ENCODE measurements around the gene PUS7. TPM values are rescaled to one million over a fixed set of nuclear protein-coding genes. Genes with fewer than 3 reads are reported as not detected.
A peak's percentile ranks its signal among the peaks of the same experiment; 100 is the strongest.
"Not testable (repeated sequence)": the region's sequence is repeated elsewhere in the genome, so short reads cannot be mapped to it uniquely, and the experiment has no call there.

Gene PUS7
- polyA plus RNA-seq, 1 of the 3 experiments (the other 2 are of a cell fraction): 18.8 TPM

GRCh38 chr7:105531792-105532671, 10.0 kb upstream of the PUS7 start, which contains the start of gene RINT1 (continued):
- TF ChIP-seq SIN3A (IDR thresholded peaks at IDR 0.05; ENCODE audit: borderline replicate concordance, low read depth, low read length): peak; percentile 94; the same call in 1 of the 2 replicates
- TF ChIP-seq, protein P1, sequence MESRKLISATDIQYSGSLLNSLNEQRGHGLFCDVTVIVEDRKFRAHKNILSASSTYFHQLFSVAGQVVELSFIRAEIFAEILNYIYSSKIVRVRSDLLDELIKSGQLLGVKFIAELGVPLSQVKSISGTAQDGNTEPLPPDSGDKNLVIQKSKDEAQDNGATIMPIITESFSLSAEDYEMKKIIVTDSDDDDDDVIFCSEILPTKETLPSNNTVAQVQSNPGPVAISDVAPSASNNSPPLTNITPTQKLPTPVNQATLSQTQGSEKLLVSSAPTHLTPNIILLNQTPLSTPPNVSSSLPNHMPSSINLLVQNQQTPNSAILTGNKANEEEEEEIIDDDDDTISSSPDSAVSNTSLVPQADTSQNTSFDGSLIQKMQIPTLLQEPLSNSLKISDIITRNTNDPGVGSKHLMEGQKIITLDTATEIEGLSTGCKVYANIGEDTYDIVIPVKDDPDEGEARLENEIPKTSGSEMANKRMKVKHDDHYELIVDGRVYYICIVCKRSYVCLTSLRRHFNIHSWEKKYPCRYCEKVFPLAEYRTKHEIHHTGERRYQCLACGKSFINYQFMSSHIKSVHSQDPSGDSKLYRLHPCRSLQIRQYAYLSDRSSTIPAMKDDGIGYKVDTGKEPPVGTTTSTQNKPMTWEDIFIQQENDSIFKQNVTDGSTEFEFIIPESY (IDR thresholded peaks at IDR 0.05; ENCODE audit: borderline replicate concordance, low read depth): peak; percentile 63; the same call in 1 of the 2 replicates
- TF ChIP-seq, protein P2, sequence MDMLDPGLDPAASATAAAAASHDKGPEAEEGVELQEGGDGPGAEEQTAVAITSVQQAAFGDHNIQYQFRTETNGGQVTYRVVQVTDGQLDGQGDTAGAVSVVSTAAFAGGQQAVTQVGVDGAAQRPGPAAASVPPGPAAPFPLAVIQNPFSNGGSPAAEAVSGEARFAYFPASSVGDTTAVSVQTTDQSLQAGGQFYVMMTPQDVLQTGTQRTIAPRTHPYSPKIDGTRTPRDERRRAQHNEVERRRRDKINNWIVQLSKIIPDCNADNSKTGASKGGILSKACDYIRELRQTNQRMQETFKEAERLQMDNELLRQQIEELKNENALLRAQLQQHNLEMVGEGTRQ (IDR thresholded peaks at IDR 0.05; ENCODE audit: borderline replicate concordance, low read depth, low read length): no peak; the same call in 1 of the 2 replicates
- TF ChIP-seq FOXJ3 (CRISPR knock-in tag; IDR thresholded peaks at IDR 0.05): no peak

GRCh38 chr7:105530546-105530945, 8.5 kb upstream of the PUS7 start:
- 96% methylated on average over 20 of the region's 20 CpGs for WGBS (ENCODE audit: low lambda C conversion rate)
- no peak for TF ChIP-seq EZH2phosphoT487 (IDR thresholded peaks at IDR 0.05; ENCODE audit: borderline replicate concordance, low read depth)
- no peak overlapping the region for H2AFZ ChIP-seq (ENCODE audit: low read depth)
- no peaks in the 10 kb centered on the region for H3K9me3 ChIP-seq
- H3K27me3 ChIP-seq (ENCODE audit: insufficient read depth): no peaks in the 10 kb centered on the region
- no peaks in the 10 kb centered on the region for H3K9me2 ChIP-seq
- no peak for DNase-seq
- no peak overlapping the region for H3K9ac ChIP-seq
- H3F3A ChIP-seq (replicated peaks; ENCODE audit: insufficient read depth): no peaks in the 10 kb centered on the region
- no peak overlapping the region for H3K27ac ChIP-seq (ENCODE audit: low read depth in 2 of 2, low read length in 1 of 2)
- POLR2A ChIA-PET: no interaction called here
- H3K4me1 ChIP-seq (ENCODE audit: control insufficient read depth in 1 of 2, insufficient read depth in 2 of 2, low read depth in 1 of 2, low read length in 1 of 2): peaks cover 4 to 7% of the 10 kb centered on the region in 2 experiments; a peak in 2 of 4 replicates
- peaks cover 34% of the 10 kb centered on the region for H3K79me2 ChIP-seq (ENCODE audit: insufficient read depth)
- H4K20me1 ChIP-seq (ENCODE audit: insufficient read depth): no peaks in the 10 kb centered on the region
- CTCF ChIA-PET: interaction anchor here (1.5 to 1.7 kb wide), 2 partner anchors 59 to 72 kb away, joined by 5 to 7 read pairs; no protein-coding TSS in a partner anchor
- H3K4me3 ChIP-seq (ENCODE audit: low read depth in 2 of 2, low read length in 1 of 2): no peak overlapping the region
- peaks cover 4 to 7% of the 10 kb centered on the region in 2 experiments for H3K36me3 ChIP-seq (replicated peaks in 1 of 2; ENCODE audit: control insufficient read depth in 1 of 2, insufficient read depth in 2 of 2, low read length in 1 of 2)
- no peak overlapping the region for H3K4me2 ChIP-seq

- ChIA-PET CTCF (interaction anchor here (1.0 to 1.7 kb wide), 2 partner anchors 9 to 60 kb away, joined by 3 to 5 read pairs; no protein-coding TSS in a partner anchor), POLR2A (no interaction called here)
- Histone ChIP-seq H2AFZ (ENCODE audit: low read depth) (no peak overlapping the region), H3K27ac (ENCODE audit: low read depth in 2 of 2, low read length in 1 of 2) (no peak overlapping the region), H3F3A (replicated peaks; ENCODE audit: insufficient read depth) (no peaks in the 10 kb centered on the region), H3K9me3 (no peaks in the 10 kb centered on the region), H3K4me2 (no peak overlapping the region), H4K20me1 (ENCODE audit: insufficient read depth) (no peaks in the 10 kb centered on the region), H3K9ac (no peak overlapping the region), H3K36me3 (replicated peaks in 1 of 2; ENCODE audit: control insufficient read depth in 1 of 2, insufficient read depth in 2 of 2, low read length in 1 of 2) (peaks cover 4 to 7% of the 10 kb centered on the region in 2 experiments), H3K79me2 (ENCODE audit: insufficient read depth) (peaks cover 30% of the 10 kb centered on the region), H3K9me2 (no peaks in the 10 kb centered on the region), H3K27me3 (ENCODE audit: insufficient read depth) (no peaks in the 10 kb centered on the region), H3K4me1 (ENCODE audit: control insufficient read depth in 1 of 2, insufficient read depth in 2 of 2, low read depth in 1 of 2, low read length in 1 of 2) (peaks cover 4 to 7% of the 10 kb centered on the region in 2 experiments; a peak in 2 of 4 replicates), H3K4me3 (ENCODE audit: low read depth in 2 of 2, low read length in 1 of 2) (no peak overlapping the region)
- 93% methylated on average over 7 of the region's 10 CpGs for WGBS (ENCODE audit: low lambda C conversion rate)
- no peak for DNase-seq
- no peak for TF ChIP-seq USF1 (IDR thresholded peaks at IDR 0.05; ENCODE audit: borderline replicate concordance, low read depth)
- no peak for TF ChIP-seq IRF3 (IDR thresholded peaks at IDR 0.05; ENCODE audit: low read depth, low read length)
- no peak for TF ChIP-seq TAF1 (IDR thresholded peaks at IDR 0.05; ENCODE audit: borderline replicate concordance, low read depth, low read length)
- no peak for TF ChIP-seq GABPA (IDR thresholded peaks at IDR 0.05; ENCODE audit: low read depth)
- no peak for TF ChIP-seq CHD2 (IDR thresholded peaks at IDR 0.05; ENCODE audit: low read length, partially characterized antibody)
Measured at GRCh38 chr7:105530126-105530525, 8.1 kb upstream of the PUS7 start.

GRCh38 chr7:105527737-105528136, 5.7 kb upstream of the PUS7 start:
- H3K9ac ChIP-seq; H3K79me2 ChIP-seq (ENCODE audit: insufficient read depth); H4K20me1 ChIP-seq (ENCODE audit: insufficient read depth); POLR2A ChIA-PET; H3K27me3 ChIP-seq (ENCODE audit: insufficient read depth); H2AFZ ChIP-seq (ENCODE audit: low read depth); H3K9me2 ChIP-seq; H3K27ac ChIP-seq (ENCODE audit: low read depth in 2 of 2, low read length in 1 of 2); DNase-seq; H3K4me2 ChIP-seq; H3K4me3 ChIP-seq (ENCODE audit: low read depth in 2 of 2, low read length in 1 of 2); H3K9me3 ChIP-seq; H3F3A ChIP-seq (replicated peaks; ENCODE audit: insufficient read depth); CTCF ChIA-PET; H3K36me3 ChIP-seq (replicated peaks in 1 of 2; ENCODE audit: control insufficient read depth in 1 of 2, insufficient read depth in 2 of 2, low read length in 1 of 2); H3K4me1 ChIP-seq (ENCODE audit: control insufficient read depth in 1 of 2, insufficient read depth in 2 of 2, low read depth in 1 of 2, low read length in 1 of 2): not testable (repeated sequence)
- WGBS (ENCODE audit: low lambda C conversion rate): 95% methylated on average over 5 of the region's 5 CpGs
